IPS-18a (cell line): ENCODE measurements around the gene KRTAP12-2.
"Not testable (repeated sequence)": the region's sequence is repeated elsewhere in the genome, so short reads cannot be mapped to it uniquely, and the experiment has no call there.

Experiments
- H3K27ac ChIP-seq: one replicate; pipeline ENCODE4 v1.5.1; 2013; ENCODE audit warnings: low read length
- H3K27me3 ChIP-seq: one replicate; pipeline ENCODE4 v1.6.1; 2013; ENCODE audit warnings: mild to moderate bottlenecking, low read length; ENCODE audit not compliant: control insufficient read depth, insufficient read depth
- H3K36me3 ChIP-seq: one replicate; pipeline ENCODE4 v1.6.1; 2013; ENCODE audit warnings: low read depth, low read length; ENCODE audit not compliant: control insufficient read depth
- H3K4me1 ChIP-seq: one replicate; pipeline ENCODE4 v1.6.1; 2013; ENCODE audit warnings: low read depth, low read length; ENCODE audit not compliant: control insufficient read depth
- H3K4me3 ChIP-seq: one replicate; pipeline ENCODE4 v1.5.1; 2013; ENCODE audit warnings: low read length
- H3K9ac ChIP-seq: one replicate; pipeline ENCODE4 v1.6.1; 2013; ENCODE audit warnings: mild to moderate bottlenecking, low read length, moderate library complexity
- H3K9me3 ChIP-seq: one replicate; pipeline ENCODE4 v1.6.1; 2013; ENCODE audit warnings: low read depth, low read length; ENCODE audit not compliant: control insufficient read depth

Gene KRTAP12-2

DNA sequence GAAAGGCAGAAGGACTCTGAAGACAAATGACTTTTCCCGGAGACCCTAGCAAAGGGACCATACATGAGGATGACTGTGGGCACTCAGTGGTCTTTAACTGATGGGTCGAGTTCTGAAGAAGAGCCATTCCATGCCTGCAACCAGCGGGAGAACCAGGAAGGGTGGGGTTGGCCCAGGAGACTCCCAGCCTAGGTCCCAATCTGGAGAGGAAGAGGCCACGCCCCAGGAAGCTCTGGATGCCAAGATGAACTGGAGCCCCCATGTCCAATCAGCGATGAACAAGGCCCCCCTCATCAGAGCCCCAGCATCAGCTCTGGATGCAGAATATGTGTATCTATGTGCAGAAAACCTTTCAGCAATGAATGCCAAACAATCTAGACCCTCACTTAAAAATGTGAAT lies 26.0 kb downstream of the KRTAP12-2 start:
- Histone ChIP-seq H3K4me3 (no peak overlapping the region), H3K9ac (no peak overlapping the region), H3K27ac (no peak overlapping the region), H3K9me3 (peaks cover 10% of the 10 kb centered on the region), H3K36me3 (no peaks in the 10 kb centered on the region), H3K4me1 (no peaks in the 10 kb centered on the region), H3K27me3 (no peaks in the 10 kb centered on the region)

GRCh38 chr21:44639331-44639655 lies 27.4 kb downstream of the KRTAP12-2 start:
- Histone ChIP-seq H3K9ac (no peak overlapping the region), H3K36me3 (no peaks in the 10 kb centered on the region), H3K27ac (no peak overlapping the region), H3K27me3 (no peaks in the 10 kb centered on the region), H3K4me1 (no peaks in the 10 kb centered on the region), H3K9me3 (peaks cover 1% of the 10 kb centered on the region), H3K4me3 (no peak overlapping the region)

DNA sequence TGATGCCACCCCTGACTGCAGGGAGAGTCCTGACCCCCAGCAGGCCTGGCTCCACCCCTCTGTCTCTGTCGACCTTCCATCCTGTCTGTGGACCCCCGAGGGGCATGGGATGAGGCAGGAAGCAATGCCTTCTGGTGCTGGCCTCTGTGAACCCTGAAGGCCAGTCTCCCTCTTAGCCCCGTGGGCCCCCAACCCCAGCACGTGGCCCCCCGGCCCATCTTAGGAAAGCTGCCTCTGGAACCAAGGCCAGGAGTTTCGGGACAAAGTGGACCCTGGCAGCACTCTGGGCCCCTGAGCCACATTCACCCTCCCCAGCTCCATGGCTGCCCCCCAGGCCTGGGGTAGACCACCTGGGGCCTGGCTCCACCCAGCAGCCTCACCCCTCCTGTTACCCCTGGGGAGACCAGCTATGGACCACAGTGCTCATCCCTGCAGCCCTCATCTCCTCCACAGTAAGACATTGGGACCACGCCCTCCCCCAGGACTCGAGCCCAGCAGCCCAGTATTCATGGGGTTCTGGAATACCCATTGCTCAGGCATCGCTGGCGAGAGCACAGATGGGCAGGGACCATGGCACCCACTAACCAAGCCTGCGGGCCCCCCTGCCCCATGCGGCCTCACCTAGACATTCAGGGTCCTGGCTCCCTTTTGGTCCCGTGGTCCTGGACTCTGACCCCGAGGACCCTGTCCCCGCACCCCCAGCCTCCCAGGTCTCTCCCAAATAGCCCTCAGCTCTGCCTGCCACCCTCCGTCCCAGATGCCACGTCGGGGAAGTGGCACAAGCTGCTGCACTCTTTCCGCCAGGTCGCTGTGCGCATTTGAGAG lies 28.0 kb downstream of the KRTAP12-2 start:
- H3K9me3 ChIP-seq, H3K36me3 ChIP-seq, H3K27me3 ChIP-seq: not testable (repeated sequence)

GRCh38 chr21:44637851-44638348 lies 28.8 kb downstream of the KRTAP12-2 start:
- not testable (repeated sequence) for H3K9me3 ChIP-seq, H3K9ac ChIP-seq, H3K4me1 ChIP-seq, H3K27me3 ChIP-seq, H3K36me3 ChIP-seq, H3K27ac ChIP-seq, H3K4me3 ChIP-seq

More for the DNA sequence above, 28.0 kb downstream of the KRTAP12-2 start:
- not testable (repeated sequence) for H3K9ac ChIP-seq, H3K4me3 ChIP-seq, H3K27ac ChIP-seq, H3K4me1 ChIP-seq

DNA sequence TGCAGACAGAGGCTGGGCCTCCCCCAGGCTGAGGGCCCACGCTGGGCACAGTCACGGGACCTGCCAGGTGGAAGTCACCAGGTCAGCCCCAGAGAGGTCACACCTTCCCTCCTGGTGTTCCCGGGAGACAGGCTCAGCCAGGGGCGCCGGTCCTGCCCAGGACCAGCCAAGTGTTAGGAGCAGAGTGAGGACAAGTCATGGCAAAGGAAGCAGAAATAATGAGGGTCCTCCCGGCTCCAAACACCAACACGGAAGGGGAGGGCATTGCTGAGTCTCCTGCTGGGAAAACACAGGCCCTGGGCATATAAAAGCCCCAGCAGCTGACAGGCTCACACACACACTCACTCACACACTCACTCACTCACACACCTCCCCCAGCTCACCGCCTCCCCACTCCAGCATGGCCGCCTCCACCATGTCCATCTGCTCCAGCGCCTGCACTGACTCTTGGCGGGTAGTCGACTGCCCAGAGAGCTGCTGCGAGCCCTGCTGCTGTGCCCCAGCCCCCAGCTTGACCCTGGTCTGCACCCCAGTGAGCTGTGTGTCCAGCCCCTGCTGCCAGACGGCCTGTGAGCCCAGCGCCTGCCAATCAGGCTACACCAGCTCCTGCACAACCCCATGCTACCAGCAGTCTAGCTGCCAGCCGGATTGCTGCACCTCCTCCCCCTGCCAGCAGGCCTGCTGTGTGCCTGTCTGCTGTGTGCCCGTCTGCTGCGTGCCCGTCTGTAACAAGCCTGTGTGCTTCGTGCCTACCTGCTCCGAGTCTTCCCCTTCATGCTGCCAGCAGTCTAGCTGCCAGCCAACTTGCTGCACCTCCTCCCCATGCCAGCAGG lies 29.5 kb downstream of the KRTAP12-2 start, which contains the start of gene KRTAP10-10:
Gene KRTAP10-10, plus strand, starts transcription at position 339 of the 833 bp plus-strand sequence. Its CDS starts 62 bp downstream, at position 401.
- Histone ChIP-seq H3K4me1 (no peaks in the 10 kb centered on the region), H3K4me3 (no peak within 1 kb of the TSS), H3K27me3 (no peaks in the 10 kb centered on the region), H3K27ac (no peak within 1 kb of the TSS), H3K9me3 (no peaks in the 10 kb centered on the region), H3K9ac (no peak within 1 kb of the TSS), H3K36me3 (no peaks in the 10 kb centered on the region)

- Histone ChIP-seq H3K27ac (no peak overlapping the region), H3K4me3 (no peak overlapping the region), H3K27me3 (no peaks in the 10 kb centered on the region)
Observed at GRCh38 chr21:44636209-44637017, 30.3 kb downstream of the KRTAP12-2 start.

DNA sequence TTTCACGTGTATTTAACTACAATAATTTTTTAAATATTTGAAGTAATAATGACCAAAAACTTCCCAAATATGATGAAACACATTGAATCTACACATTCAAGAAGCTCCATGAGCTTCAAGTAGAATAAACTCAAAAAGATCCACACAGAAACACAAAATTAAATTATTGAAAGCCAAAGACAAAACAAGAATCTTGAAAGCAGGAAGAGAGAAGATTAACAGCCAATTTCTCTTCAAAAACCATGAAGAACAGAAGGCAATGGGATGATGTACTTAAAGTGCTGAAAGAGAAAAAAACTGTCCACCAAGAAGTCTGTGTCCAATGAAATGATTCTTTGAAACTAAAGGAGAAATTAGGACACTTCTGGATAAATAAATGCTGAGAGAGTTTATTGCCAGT lies 34.7 kb downstream of the KRTAP12-2 start:
- H3K9ac ChIP-seq, result no peak overlapping the region
- no peak overlapping the region for H3K4me3 ChIP-seq
- no peaks in the 10 kb centered on the region for H3K36me3 ChIP-seq
- H3K4me1 ChIP-seq, result no peaks in the 10 kb centered on the region
- no peak overlapping the region for H3K27ac ChIP-seq
- H3K27me3 ChIP-seq, result no peaks in the 10 kb centered on the region
- H3K9me3 ChIP-seq, result no peaks in the 10 kb centered on the region

More at GRCh38 chr21:44636209-44637017, 30.3 kb downstream of the KRTAP12-2 start:
- no peak overlapping the region for H3K9ac ChIP-seq
- H3K9me3 ChIP-seq, result no peaks in the 10 kb centered on the region
- H3K4me1 ChIP-seq, result no peaks in the 10 kb centered on the region
- no peaks in the 10 kb centered on the region for H3K36me3 ChIP-seq

- Histone ChIP-seq H3K36me3 (no peaks in the 10 kb centered on the region), H3K4me3 (no peak overlapping the region), H3K9me3 (no peaks in the 10 kb centered on the region), H3K4me1 (no peaks in the 10 kb centered on the region), H3K27me3 (no peaks in the 10 kb centered on the region), H3K9ac (no peak overlapping the region), H3K27ac (no peak overlapping the region)
Observed at GRCh38 chr21:44630440-44630839, 36.3 kb downstream of the KRTAP12-2 start.

DNA sequence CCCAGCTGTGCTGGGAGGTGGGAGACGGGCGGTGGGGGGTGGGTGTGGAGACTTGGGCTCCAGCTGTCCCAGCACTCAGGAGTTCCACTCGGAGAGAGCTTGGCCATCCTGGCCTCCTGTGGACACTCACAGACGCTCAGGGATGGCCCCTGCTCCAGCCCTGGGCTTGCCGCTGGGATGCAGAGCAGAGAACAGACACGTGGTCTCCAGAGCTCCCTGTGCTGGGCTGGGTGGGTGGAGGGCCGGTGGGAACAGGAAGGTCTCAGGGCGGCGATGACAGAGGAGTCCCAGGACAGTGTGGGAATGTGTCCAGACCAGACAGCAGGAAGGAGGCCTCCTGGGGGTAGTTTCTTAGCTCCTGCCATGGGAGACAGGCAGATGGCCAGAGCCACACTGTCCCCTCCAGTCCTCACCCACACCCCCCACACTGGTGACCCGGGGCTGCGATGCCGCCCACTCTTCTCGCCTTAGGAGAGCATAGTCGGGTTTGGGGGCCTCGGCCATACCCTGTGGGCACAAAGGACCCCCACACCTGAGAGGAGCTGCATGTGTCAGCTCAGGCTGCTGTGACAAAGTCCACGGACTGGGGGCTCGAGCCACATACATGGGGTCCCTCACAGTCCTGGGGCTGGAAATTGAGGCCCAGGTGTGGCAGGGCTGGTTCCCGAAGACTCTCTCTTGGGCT lies 37.9 kb downstream of the KRTAP12-2 start:
- no peak overlapping the region for H3K9ac ChIP-seq
- no peaks in the 10 kb centered on the region for H3K4me1 ChIP-seq
- no peaks in the 10 kb centered on the region for H3K36me3 ChIP-seq
- H3K4me3 ChIP-seq, result no peak overlapping the region
- peaks cover 8% of the 10 kb centered on the region for H3K9me3 ChIP-seq
- H3K27me3 ChIP-seq, result no peaks in the 10 kb centered on the region
- H3K27ac ChIP-seq, result no peak overlapping the region

GRCh38 chr21:44627831-44628233 lies 38.9 kb downstream of the KRTAP12-2 start:
- H3K36me3 ChIP-seq, H3K4me1 ChIP-seq, H3K4me3 ChIP-seq, H3K27me3 ChIP-seq, H3K27ac ChIP-seq, H3K9ac ChIP-seq: not testable (repeated sequence)
- peaks cover 19% of the 10 kb centered on the region for H3K9me3 ChIP-seq
